WTC11 (cell line): ENCODE measurements around the gene AJAP1. TPM values are rescaled to one million over a fixed set of nuclear protein-coding genes. Genes with fewer than 3 reads are reported as not detected.

Source experiments
- ATAC-seq: fragments of 200-7000 bp; cut with Tn5 transposase; 2 replicates; pipeline ENCODE4 v1.10.0; 2021; ENCODE audit warnings: mild to moderate bottlenecking, moderate library complexity
- CTCF ChIA-PET: fragments of 300-600 bp; sonication (Branson Sonifier 250); formaldehyde crosslinking; loops from one replicate; lab custom pipeline; 2021; ENCODE audit warnings: antibody characterized with exemption; lab: Charles Lee
- POLR2A ChIA-PET: fragments of 350-600 bp; sonication (Branson Sonifier 250); formaldehyde crosslinking; loops from one replicate; lab custom pipeline; 2021; ENCODE audit warnings: antibody characterized with exemption; lab: Charles Lee
- DNase-seq: peaks from one replicate; pipeline ENCODE4 v3.0.0; 2021; ENCODE audit warnings: low spot score
- H3K27ac Mint-ChIP-seq: 2 replicates; pipeline ENCODE4 v1.8.0; 2021; ENCODE audit warnings: mixed read lengths
- H3K27me3 Mint-ChIP-seq: 2 replicates; pipeline ENCODE4 v1.8.0; 2021; ENCODE audit warnings: low read depth, mild to moderate bottlenecking, moderate library complexity, mixed read lengths
- H3K36me3 Mint-ChIP-seq: 2 replicates; pipeline ENCODE4 v1.8.0; 2021; ENCODE audit warnings: mixed read lengths
- H3K4me1 Mint-ChIP-seq: 2 replicates; pipeline ENCODE4 v1.8.0; 2022; ENCODE audit warnings: mixed read lengths
- H3K4me3 Mint-ChIP-seq: 2 replicates; pipeline ENCODE4 v1.8.0; 2021; ENCODE audit warnings: mild to moderate bottlenecking, moderate library complexity, mixed read lengths
- H3K9me3 Mint-ChIP-seq: 2 replicates; pipeline ENCODE4 v1.8.0; 2021; ENCODE audit warnings: mixed read lengths
- AFF4 ChIP-seq: sonication (generic); formaldehyde crosslinking; IDR thresholded peaks from 2 replicates; pipeline ENCODE4 v1.8.1; 2023; ENCODE audit warnings: mild to moderate bottlenecking, missing genetic modification reagents, borderline replicate concordance
- ATF2 ChIP-seq: sonication (generic); formaldehyde crosslinking; IDR thresholded peaks from 2 replicates; pipeline ENCODE4 v1.8.1; 2022; ENCODE audit warnings: low read depth, missing genetic modification reagents, borderline replicate concordance
- CDX4 ChIP-seq: fragments of 250-450 bp; sonication (Bioruptor Pico); IDR thresholded peaks from 2 replicates; pipeline ENCODE4 v1.9.0; 2021; ENCODE audit warnings: moderate library complexity, mild to moderate bottlenecking, inconsistent platforms, borderline replicate concordance
- CREB1 ChIP-seq: sonication (generic); formaldehyde crosslinking; IDR thresholded peaks from 2 replicates; pipeline ENCODE4 v1.8.0; 2023; ENCODE audit warnings: mild to moderate bottlenecking, missing genetic modification reagents
- E2F5 ChIP-seq: sonication (generic); formaldehyde crosslinking; IDR thresholded peaks from 2 replicates; pipeline ENCODE4 v1.8.1; 2022; ENCODE audit warnings: mild to moderate bottlenecking, moderate library complexity, missing genetic modification reagents
- EMX1 ChIP-seq: fragments of 250-450 bp; sonication (Bioruptor Pico); IDR thresholded peaks from 2 replicates; pipeline ENCODE4 v1.8.0; 2021; ENCODE audit warnings: mild to moderate bottlenecking
- FOXK1 ChIP-seq: sonication (generic); formaldehyde crosslinking; IDR thresholded peaks from 2 replicates; pipeline ENCODE4 v1.8.0; 2022; ENCODE audit warnings: mild to moderate bottlenecking, moderate library complexity, missing genetic modification reagents
- FOXP4 ChIP-seq: sonication (generic); formaldehyde crosslinking; IDR thresholded peaks from 2 replicates; pipeline ENCODE4 v1.8.0; 2022; ENCODE audit warnings: mild to moderate bottlenecking, missing genetic modification reagents
- GABPB1 ChIP-seq: sonication (generic); formaldehyde crosslinking; IDR thresholded peaks from 2 replicates; pipeline ENCODE4 v1.8.1; 2023; ENCODE audit warnings: mild to moderate bottlenecking, missing genetic modification reagents
- JAZF1 ChIP-seq: fragments of 250-450 bp; sonication (Bioruptor Pico); IDR thresholded peaks from 2 replicates; pipeline ENCODE4 v1.9.0; 2021; ENCODE audit warnings: moderate library complexity, mild to moderate bottlenecking, inconsistent platforms
- NR1H2 ChIP-seq: sonication (generic); formaldehyde crosslinking; IDR thresholded peaks from 2 replicates; pipeline ENCODE4 v1.9.0; 2021; ENCODE audit warnings: mild to moderate bottlenecking, moderate library complexity, missing genetic modification reagents
- NR2C2 ChIP-seq: sonication (generic); formaldehyde crosslinking; IDR thresholded peaks from 2 replicates; pipeline ENCODE4 v1.8.0; 2022; ENCODE audit warnings: mild to moderate bottlenecking, missing genetic modification reagents
- NR3C1 ChIP-seq: sonication (generic); formaldehyde crosslinking; conservative IDR thresholded peaks from 2 replicates; pipeline ENCODE4 v1.8.1; 2023; ENCODE audit warnings: low read depth, mild to moderate bottlenecking, missing genetic modification reagents
- PRRX2 ChIP-seq: fragments of 250-450 bp; sonication (Bioruptor Pico); IDR thresholded peaks from 2 replicates; pipeline ENCODE4 v1.8.0; 2021; ENCODE audit warnings: mild to moderate bottlenecking
- TEAD1 ChIP-seq: sonication (generic); formaldehyde crosslinking; IDR thresholded peaks from 2 replicates; pipeline ENCODE4 v1.8.0; 2022; ENCODE audit warnings: mild to moderate bottlenecking, missing genetic modification reagents
- ZBTB43 ChIP-seq: sonication (generic); formaldehyde crosslinking; IDR thresholded peaks from 2 replicates; pipeline ENCODE4 v1.8.1; 2023; ENCODE audit warnings: mild to moderate bottlenecking, missing genetic modification reagents
- ZNF138 ChIP-seq: sonication (generic); formaldehyde crosslinking; conservative IDR thresholded peaks from 2 replicates; pipeline ENCODE4 v1.8.1; 2022; ENCODE audit warnings: mild to moderate bottlenecking, moderate library complexity, missing genetic modification reagents
- ZNF317 ChIP-seq: sonication (generic); formaldehyde crosslinking; IDR thresholded peaks from 2 replicates; pipeline ENCODE4 v1.8.1; 2023; ENCODE audit warnings: low read depth, mild to moderate bottlenecking, moderate library complexity, missing genetic modification reagents, borderline replicate concordance
- ZNF532 ChIP-seq: fragments of 250-450 bp; sonication (Bioruptor Pico); IDR thresholded peaks from 2 replicates; pipeline ENCODE4 v1.9.0; 2021; ENCODE audit warnings: mild to moderate bottlenecking, borderline replicate concordance
- total RNA-seq: library from RNA; stranded (reverse); gene quantifications from 3 replicates; pipeline ENCODE4 v1.2.3, GENCODE V29; 2021
- TF ChIP-seq, protein P1 (sequence below): fragments of 250-450 bp; sonication (Bioruptor Pico); IDR thresholded peaks from 2 replicates; pipeline ENCODE4 v1.8.0; 2021; ENCODE audit warnings: mild to moderate bottlenecking

Gene AJAP1
- total RNA-seq, 1 experiment from 2014 or later = 2.1 TPM

- CTCF ChIA-PET = no interaction called here
- Mint-ChIP-seq H3K27me3 (peaks cover 7% of the 10 kb centered on the region; the same call in 1 of the 2 replicates), H3K4me1 (no peaks in the 10 kb centered on the region), H3K4me3 (no peak overlapping the region), H3K36me3 (peaks cover 81% of the 10 kb centered on the region), H3K27ac (no peak overlapping the region), H3K9me3 (peaks cover 76% of the 10 kb centered on the region)
- ATAC-seq (no peak), DNase-seq (no peak)
- POLR2A ChIA-PET = no interaction called here
- TF ChIP-seq ZBTB43 (CRISPR knock-in tag) (no peak), ZNF317 (CRISPR knock-in tag) (no peak), PRRX2 (CRISPR knock-in tag) (no peak), TEAD1 (no peak), NR3C1 (CRISPR knock-in tag) (no peak), E2F5 (CRISPR knock-in tag) (no peak)
Observed at GRCh38 chr1:4786055-4786454, 131.6 kb downstream of the AJAP1 start.

GRCh38 chr1:4787551-4787950 lies 133.1 kb downstream of the AJAP1 start:
- CTCF ChIA-PET = no interaction called here
- no peaks in the 10 kb centered on the region for H3K4me1 Mint-ChIP-seq
- POLR2A ChIA-PET = no interaction called here
- H3K36me3 Mint-ChIP-seq = peaks cover 74% of the 10 kb centered on the region
- peaks cover 7% of the 10 kb centered on the region; the same call in 1 of the 2 replicates for H3K27me3 Mint-ChIP-seq
- peaks cover 79% of the 10 kb centered on the region for H3K9me3 Mint-ChIP-seq
- ATAC-seq (no peak), DNase-seq (no peak)
- no peak overlapping the region for H3K4me3 Mint-ChIP-seq
- H3K27ac Mint-ChIP-seq = no peak overlapping the region
- TF ChIP-seq NR1H2 (CRISPR knock-in tag) = no peak
- TF ChIP-seq NR2C2 = no peak
- TF ChIP-seq CDX4 = no peak
- no peak for TF ChIP-seq AFF4 (CRISPR knock-in tag)
- TF ChIP-seq JAZF1 = no peak
- no peak for TF ChIP-seq GABPB1 (CRISPR knock-in tag)
- TF ChIP-seq, protein P1, sequence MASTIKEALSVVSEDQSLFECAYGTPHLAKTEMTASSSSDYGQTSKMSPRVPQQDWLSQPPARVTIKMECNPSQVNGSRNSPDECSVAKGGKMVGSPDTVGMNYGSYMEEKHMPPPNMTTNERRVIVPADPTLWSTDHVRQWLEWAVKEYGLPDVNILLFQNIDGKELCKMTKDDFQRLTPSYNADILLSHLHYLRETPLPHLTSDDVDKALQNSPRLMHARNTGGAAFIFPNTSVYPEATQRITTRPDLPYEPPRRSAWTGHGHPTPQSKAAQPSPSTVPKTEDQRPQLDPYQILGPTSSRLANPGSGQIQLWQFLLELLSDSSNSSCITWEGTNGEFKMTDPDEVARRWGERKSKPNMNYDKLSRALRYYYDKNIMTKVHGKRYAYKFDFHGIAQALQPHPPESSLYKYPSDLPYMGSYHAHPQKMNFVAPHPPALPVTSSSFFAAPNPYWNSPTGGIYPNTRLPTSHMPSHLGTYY = no peak
- TF ChIP-seq EMX1 (CRISPR knock-in tag) = no peak
- no peak for TF ChIP-seq ZNF532 (CRISPR knock-in tag)
- no peak for TF ChIP-seq ZNF138 (CRISPR knock-in tag)
- TF ChIP-seq CREB1 (CRISPR knock-in tag) = no peak
- TF ChIP-seq FOXP4 (CRISPR knock-in tag) = no peak
- no peak for TF ChIP-seq ATF2 (CRISPR knock-in tag)
- TF ChIP-seq FOXK1 (CRISPR knock-in tag) = no peak
